ENCODE results near the gene ISYNA1. TPM values are rescaled to one million over a fixed set of nuclear protein-coding genes. Genes with fewer than 3 reads are reported as not detected.

The ISYNA1 gene
- total and polyA plus RNA-seq, 11 donors = 14.0 to 60.6 (median 24.0) TPM

GRCh38 chr19:18465964-18466339, 28.0 kb upstream of the ISYNA1 start:
- intact Hi-C loops (cut with DNase I) = loop anchor here in 9 of 10 donors (2.0 to 10.0 kb wide), 10 partner anchors 36 to 379 kb away; partner anchors contain the start of genes UBA52 (in 3 of the 9), ELL (in 2 of the 9) and CRTC1 (in 1 of the 9)
- H3K9me3 ChIP-seq = no peaks in the 10 kb centered on the region
- no peaks in the 10 kb centered on the region for H3K27me3 ChIP-seq
- WGBS, 4 donors = 20 to 88% (median 84%) methylated on average over 1 to 6 of the region's 6 CpGs
- H3K36me3 ChIP-seq = peaks cover 0 to 42% (median 12%) of the 10 kb centered on the region in 9 donors
- H3K27ac ChIP-seq = peak overlapping the region in 10 of 12 donors; percentile 34 to 92 (median 77)
- H3K4me1 ChIP-seq = peaks cover 18 to 85% (median 67%) of the 10 kb centered on the region in 12 donors
- TF ChIP-seq POLR2A (IDR thresholded peaks at IDR 0.05) = no peak
- no peak for TF ChIP-seq CTCF (IDR thresholded peaks at IDR 0.05)
- H3K4me3 ChIP-seq = no peak overlapping the region
- peak in 1 of 5 donors; percentile 29 for DNase-seq
- ATAC-seq = no peak

GRCh38 chr19:18465214-18465963, 27.5 kb upstream of the ISYNA1 start:
- intact Hi-C loops (cut with DNase I) = loop anchor here in 9 of 10 donors (2.0 to 10.0 kb wide), 10 partner anchors 37 to 379 kb away; partner anchors contain the start of genes UBA52 (in 3 of the 9), ELL (in 2 of the 9) and CRTC1 (in 1 of the 9)
- ATAC-seq = no peak
- 82 to 91% (median 85%) methylated on average over 30 of the region's 30 CpGs for WGBS, 4 donors

GRCh38 chr19:18464646-18465045, 26.7 kb upstream of the ISYNA1 start:
- H3K27ac ChIP-seq = peak overlapping the region; percentile 67 to 92 (median 84)
- no peaks in the 10 kb centered on the region for H3K27me3 ChIP-seq
- WGBS, 4 donors = 0 to 10% (median 5%) methylated on average over 4 to 8 of the region's 8 CpGs
- intact Hi-C loops (cut with DNase I) = loop anchor here in 9 of 10 donors (2.0 to 10.0 kb wide), 12 partner anchors 38 to 380 kb away; partner anchors contain the start of genes ELL (in 3 of the 9), UBA52 (in 3 of the 9), CRTC1 (in 1 of the 9) and KXD1 (in 1 of the 9)
- peaks cover 0 to 50% (median 13%) of the 10 kb centered on the region in 9 donors for H3K36me3 ChIP-seq
- no peaks in the 10 kb centered on the region for H3K9me3 ChIP-seq
- ATAC-seq (peak; percentile 44 to 79 (median 70)), DNase-seq (peak in 4 of 5 donors; percentile 86 to 92 (median 88))
- peak overlapping the region in 3 of 12 donors; percentile 3 to 11 (median 4) for H3K4me3 ChIP-seq
- peaks cover 32 to 87% (median 69%) of the 10 kb centered on the region in 12 donors for H3K4me1 ChIP-seq
- TF ChIP-seq CTCF (IDR thresholded peaks at IDR 0.05) (no peak), POLR2A (IDR thresholded peaks at IDR 0.05) (peak in 1 of 2 donors; percentile 18)

More at GRCh38 chr19:18465214-18465963, 27.5 kb upstream of the ISYNA1 start:
- no peaks in the 10 kb centered on the region for H3K27me3 ChIP-seq
- TF ChIP-seq POLR2A (IDR thresholded peaks at IDR 0.05) = no peak
- H3K4me1 ChIP-seq = peaks cover 24 to 87% (median 70%) of the 10 kb centered on the region in 12 donors
- peak overlapping the region in 1 of 12 donors; percentile 3 for H3K4me3 ChIP-seq
- DNase-seq = no peak
- H3K36me3 ChIP-seq = peaks cover 0 to 43% (median 13%) of the 10 kb centered on the region in 9 donors
- no peaks in the 10 kb centered on the region for H3K9me3 ChIP-seq
- H3K27ac ChIP-seq = peak overlapping the region; percentile 67 to 92 (median 84)

GRCh38 chr19:18461471-18461870, 23.5 kb upstream of the ISYNA1 start:
- H3K9me3 ChIP-seq = peaks cover 0 to 5% (median 0%) of the 10 kb centered on the region in 12 donors
- TF ChIP-seq POLR2A (IDR thresholded peaks at IDR 0.05) (no peak), CTCF (IDR thresholded peaks at IDR 0.05) (no peak)
- H3K27ac ChIP-seq = peak overlapping the region in 9 of 12 donors; percentile 82 to 96 (median 91)
- DNase-seq (no peak), ATAC-seq (no peak)
- WGBS, 4 donors = 91 to 94% (median 92%) methylated on average over 19 to 22 of the region's 22 CpGs
- no peak overlapping the region for H3K4me3 ChIP-seq
- H3K4me1 ChIP-seq = peaks cover 32 to 89% (median 64%) of the 10 kb centered on the region in 12 donors
- peaks cover 0 to 81% (median 18%) of the 10 kb centered on the region in 9 donors for H3K36me3 ChIP-seq
- intact Hi-C loops (cut with DNase I) = loop anchor here in 6 of 10 donors (5.0 to 10.0 kb wide), 8 partner anchors 46 to 383 kb away; partner anchors contain the start of genes CRTC1 (in 1 of the 6), ELL (in 1 of the 6), KXD1 (in 1 of the 6) and REX1BD (in 1 of the 6)
- H3K27me3 ChIP-seq = no peaks in the 10 kb centered on the region

All from heart left ventricle (tissue), 16 donors.